VCaP (cell line): Measurements from ENCODE around the gene ADAM8.

Experiments used
- H3K27ac ChIP-seq: fragments of 450-650 bp; 2 replicates; pipeline ENCODE4 v1.5.1; 2017
- CTCF ChIP-seq: fragments of 450-650 bp; conservative IDR thresholded peaks from 2 replicates; pipeline ENCODE4 v1.5.1; 2017; ENCODE audit warnings: mild to moderate bottlenecking, moderate library complexity

The ADAM8 gene

GRCh38 chr10:133287832-133288500 is 11.3 kb upstream of the ADAM8 start:
- H3K27ac ChIP-seq = no peak overlapping the region
- no peak for TF ChIP-seq CTCF

- TF ChIP-seq CTCF = no peak
- H3K27ac ChIP-seq = no peak overlapping the region
Measured at GRCh38 chr10:133286366-133286765, 9.7 kb upstream of the ADAM8 start.

GRCh38 chr10:133285217-133285616 is 8.5 kb upstream of the ADAM8 start:
- TF ChIP-seq CTCF = no peak
- no peak overlapping the region for H3K27ac ChIP-seq

GRCh38 chr10:133283931-133284330 is 7.3 kb upstream of the ADAM8 start:
- no peak overlapping the region for H3K27ac ChIP-seq
- no peak for TF ChIP-seq CTCF

- TF ChIP-seq CTCF = no peak
- H3K27ac ChIP-seq = no peak overlapping the region
Measured at GRCh38 chr10:133282846-133283390, 6.2 kb upstream of the ADAM8 start.

- no peak overlapping the region for H3K27ac ChIP-seq
- no peak for TF ChIP-seq CTCF
Measured at GRCh38 chr10:133281628-133282372, 5.1 kb upstream of the ADAM8 start.

GRCh38 chr10:133281084-133281483 is 4.4 kb upstream of the ADAM8 start:
- no peak overlapping the region for H3K27ac ChIP-seq
- TF ChIP-seq CTCF = no peak
